ENCODE data around the gene EIF6. TPM values are rescaled to one million over a fixed set of nuclear protein-coding genes. Genes with fewer than 3 reads are reported as not detected.

Gene EIF6
- total RNA-seq, 1 donor from 2014 or later = 271 TPM

DNA sequence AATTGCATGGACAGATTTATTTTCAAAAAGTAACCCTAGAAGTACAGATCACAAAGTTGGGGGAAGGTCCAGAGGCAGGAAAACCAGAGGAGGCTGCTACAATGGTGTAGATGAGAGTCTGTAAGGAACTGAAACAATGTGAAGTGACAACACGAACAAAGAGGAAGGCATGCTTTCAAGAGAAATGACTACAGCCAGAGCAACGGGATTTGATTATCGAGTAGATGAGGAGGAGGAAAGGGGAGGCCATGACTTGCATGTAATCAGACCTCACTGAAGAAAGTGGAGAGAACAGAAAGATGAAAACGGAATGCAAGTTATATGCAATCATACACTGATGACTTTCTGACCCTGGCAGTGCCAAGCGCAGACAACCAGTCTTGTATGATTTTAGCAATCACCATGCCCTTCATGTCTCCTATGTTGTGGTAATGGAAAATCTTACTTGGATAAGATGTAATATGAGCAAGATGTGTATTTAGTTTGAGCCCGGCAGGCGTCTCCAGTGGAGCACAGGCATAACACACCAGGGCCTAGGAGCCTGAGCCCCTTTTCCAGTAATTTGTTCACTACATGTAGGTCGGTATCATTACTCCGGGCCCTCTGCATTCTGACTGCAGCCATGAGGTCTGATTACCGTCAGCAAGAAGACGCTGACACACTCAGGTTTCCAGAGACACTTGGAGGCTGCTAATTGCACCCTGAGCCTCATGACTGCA, 41.6 kb upstream of the EIF6 start:
- H3K27me3 Mint-ChIP-seq (ENCODE audit: low read depth, unreplicated experiment) = no peaks in the 10 kb centered on the region
- Histone ChIP-seq H3K9ac (ENCODE audit: low read length) (no peak overlapping the region), H4K20me1 (ENCODE audit: insufficient read depth, low read length) (no peaks in the 10 kb centered on the region), H3K4me1 (ENCODE audit: insufficient read depth, low read length) (peaks cover 16% of the 10 kb centered on the region), H3K9me3 (ENCODE audit: insufficient read depth, low read depth, low read length) (no peaks in the 10 kb centered on the region), H2AFZ (ENCODE audit: low read depth, low read length) (no peak overlapping the region), H3K79me2 (ENCODE audit: insufficient read depth, low read length) (no peaks in the 10 kb centered on the region), H3K36me3 (ENCODE audit: insufficient read depth, low read length) (no peaks in the 10 kb centered on the region), H3K27me3 (ENCODE audit: insufficient read depth, low read length) (no peaks in the 10 kb centered on the region), H3K27ac (ENCODE audit: low read depth, low read length) (no peak overlapping the region), H3K4me3 (ENCODE audit: insufficient read depth, low read depth, low read length) (no peak overlapping the region), H3K4me2 (ENCODE audit: low read length) (no peak overlapping the region)
- H3K9me3 Mint-ChIP-seq (ENCODE audit: unreplicated experiment) = no peaks in the 10 kb centered on the region
- peaks cover 58% of the 10 kb centered on the region for H3K4me1 Mint-ChIP-seq (ENCODE audit: low read depth, unreplicated experiment)
- TF ChIP-seq, protein P1, sequence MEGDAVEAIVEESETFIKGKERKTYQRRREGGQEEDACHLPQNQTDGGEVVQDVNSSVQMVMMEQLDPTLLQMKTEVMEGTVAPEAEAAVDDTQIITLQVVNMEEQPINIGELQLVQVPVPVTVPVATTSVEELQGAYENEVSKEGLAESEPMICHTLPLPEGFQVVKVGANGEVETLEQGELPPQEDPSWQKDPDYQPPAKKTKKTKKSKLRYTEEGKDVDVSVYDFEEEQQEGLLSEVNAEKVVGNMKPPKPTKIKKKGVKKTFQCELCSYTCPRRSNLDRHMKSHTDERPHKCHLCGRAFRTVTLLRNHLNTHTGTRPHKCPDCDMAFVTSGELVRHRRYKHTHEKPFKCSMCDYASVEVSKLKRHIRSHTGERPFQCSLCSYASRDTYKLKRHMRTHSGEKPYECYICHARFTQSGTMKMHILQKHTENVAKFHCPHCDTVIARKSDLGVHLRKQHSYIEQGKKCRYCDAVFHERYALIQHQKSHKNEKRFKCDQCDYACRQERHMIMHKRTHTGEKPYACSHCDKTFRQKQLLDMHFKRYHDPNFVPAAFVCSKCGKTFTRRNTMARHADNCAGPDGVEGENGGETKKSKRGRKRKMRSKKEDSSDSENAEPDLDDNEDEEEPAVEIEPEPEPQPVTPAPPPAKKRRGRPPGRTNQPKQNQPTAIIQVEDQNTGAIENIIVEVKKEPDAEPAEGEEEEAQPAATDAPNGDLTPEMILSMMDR (IDR thresholded peaks at IDR 0.05; ENCODE audit: insufficient read depth, low read depth, low read length) = no peak
- no peak for TF ChIP-seq EZH2 (IDR thresholded peaks at IDR 0.05; ENCODE audit: insufficient read depth, low read length)
- no peak overlapping the region for H3K4me3 Mint-ChIP-seq (ENCODE audit: unreplicated experiment)
- no peak overlapping the region for H3K27ac Mint-ChIP-seq (ENCODE audit: unreplicated experiment)
- H3K36me3 Mint-ChIP-seq (ENCODE audit: low read depth, unreplicated experiment) = peaks cover 5% of the 10 kb centered on the region
- no peak for DNase-seq (ENCODE audit: low read depth)
- no peak for FAIRE-seq

DNA sequence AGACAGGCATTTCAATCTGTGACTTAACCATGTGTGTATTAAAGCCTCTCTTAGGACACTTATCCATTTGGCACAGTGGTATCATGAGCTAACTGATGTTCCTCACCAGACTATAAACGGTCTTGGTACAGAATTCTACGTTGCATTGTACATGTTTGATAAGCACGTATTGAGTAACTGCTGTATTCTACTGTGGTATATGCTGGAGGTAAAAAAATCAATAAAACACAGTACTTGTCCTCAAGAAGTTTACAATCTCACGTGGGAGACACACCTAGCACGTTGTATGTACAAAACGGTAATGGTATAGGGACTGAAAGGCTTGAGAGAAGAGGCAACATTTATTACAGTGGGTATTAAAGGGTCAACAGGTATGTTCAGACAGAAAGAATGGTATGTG, 40.8 kb upstream of the EIF6 start:
- Mint-ChIP-seq H3K27me3 (ENCODE audit: low read depth, unreplicated experiment) (no peaks in the 10 kb centered on the region), H3K4me1 (ENCODE audit: low read depth, unreplicated experiment) (peaks cover 56% of the 10 kb centered on the region), H3K27ac (ENCODE audit: unreplicated experiment) (peak overlapping the region; percentile 56), H3K4me3 (ENCODE audit: unreplicated experiment) (no peak overlapping the region), H3K9me3 (ENCODE audit: unreplicated experiment) (no peaks in the 10 kb centered on the region), H3K36me3 (ENCODE audit: low read depth, unreplicated experiment) (peaks cover 5% of the 10 kb centered on the region)
- TF ChIP-seq, protein P1 (IDR thresholded peaks at IDR 0.05; ENCODE audit: insufficient read depth, low read depth, low read length) = no peak
- TF ChIP-seq EZH2 (IDR thresholded peaks at IDR 0.05; ENCODE audit: insufficient read depth, low read length) = no peak
- H3K9me3 ChIP-seq (ENCODE audit: insufficient read depth, low read depth, low read length) = no peaks in the 10 kb centered on the region
- DNase-seq (ENCODE audit: low read depth) (no peak), FAIRE-seq (no peak)
- H3K27ac ChIP-seq (ENCODE audit: low read depth, low read length) = no peak overlapping the region
- no peaks in the 10 kb centered on the region for H4K20me1 ChIP-seq (ENCODE audit: insufficient read depth, low read length)
- no peak overlapping the region for H3K9ac ChIP-seq (ENCODE audit: low read length)
- H3K79me2 ChIP-seq (ENCODE audit: insufficient read depth, low read length) = no peaks in the 10 kb centered on the region
- no peaks in the 10 kb centered on the region for H3K27me3 ChIP-seq (ENCODE audit: insufficient read depth, low read length)
- H3K4me2 ChIP-seq (ENCODE audit: low read length) = no peak overlapping the region
- H3K4me1 ChIP-seq (ENCODE audit: insufficient read depth, low read length) = peaks cover 24% of the 10 kb centered on the region
- no peak overlapping the region for H2AFZ ChIP-seq (ENCODE audit: low read depth, low read length)
- no peaks in the 10 kb centered on the region for H3K36me3 ChIP-seq (ENCODE audit: insufficient read depth, low read length)
- no peak overlapping the region for H3K4me3 ChIP-seq (ENCODE audit: insufficient read depth, low read depth, low read length)
